Keratinocyte (primary cell): ENCODE results near the gene C11orf65. TPM values are rescaled to one million over a fixed set of nuclear protein-coding genes. Genes with fewer than 3 reads are reported as not detected.

ENCODE experiments used
- DNase-seq: peaks from one replicate; pipeline ENCODE4 v3.0.0-alpha.2; 2011; ENCODE audit warnings: low read depth, missing footprints, low spot score
- FAIRE-seq: peaks from 2 replicates; lab custom pipeline; 2011; peaks lifted over from hg19 to GRCh38; lab: Jason Lieb, UNC
- H2AFZ ChIP-seq: 2 replicates; pipeline ENCODE4 v1.6.0; 2012; ENCODE audit warnings: low read length, control low read depth, inconsistent platforms; ENCODE audit not compliant: control insufficient read depth
- H3K27ac ChIP-seq: 2 replicates; pipeline ENCODE4 v1.5.1; 2011; ENCODE audit warnings: low read length; ENCODE audit not compliant: control insufficient read depth, insufficient read depth
- H3K27me3 ChIP-seq: 3 replicates; pipeline ENCODE4 v1.6.0; 2011; ENCODE audit warnings: low read length; ENCODE audit not compliant: control insufficient read depth, insufficient read depth; ENCODE audit errors: extremely low read depth
- H3K36me3 ChIP-seq, 2 experiments: 2 replicates in 1 of 2; 3 replicates in 1 of 2; pipeline ENCODE4 v1.5.1; 2011; ENCODE audit warnings: low read length in 2 of 2, mild to moderate bottlenecking in 1 of 2; ENCODE audit not compliant: control insufficient read depth in 2 of 2, insufficient read depth in 2 of 2; ENCODE audit errors: extremely low read depth in 1 of 2
- H3K4me1 ChIP-seq: 3 replicates; pipeline ENCODE4 v1.5.1; 2011; ENCODE audit warnings: low read length; ENCODE audit not compliant: control insufficient read depth, insufficient read depth; ENCODE audit errors: extremely low read depth
- H3K4me2 ChIP-seq: 3 replicates; pipeline ENCODE4 v1.6.0; 2011; ENCODE audit warnings: low read depth, low read length; ENCODE audit not compliant: control insufficient read depth, insufficient read depth; ENCODE audit errors: extremely low read depth
- H3K4me3 ChIP-seq, 3 experiments: fragments of 200-600 bp in 1 of 3; sonication (generic) in 1 of 3; 2 replicates in 2 of 3; 3 replicates in 1 of 3; pipeline ENCODE4 v1.5.1; 2011 to 2016; ENCODE audit warnings: low read length in 3 of 3, mild to moderate bottlenecking in 3 of 3, control low read depth in 2 of 3, inconsistent platforms in 1 of 3, low read depth in 1 of 3, mixed read lengths in 1 of 3, mixed run types in 1 of 3, moderate library complexity in 1 of 3; ENCODE audit not compliant: control insufficient read depth in 2 of 3, insufficient read depth in 2 of 3; ENCODE audit errors: extremely low read depth in 1 of 3
- H3K79me2 ChIP-seq: 2 replicates; pipeline ENCODE4 v1.6.0; 2012; ENCODE audit warnings: low read length; ENCODE audit not compliant: control insufficient read depth, insufficient read depth
- H3K9ac ChIP-seq: 3 replicates; pipeline ENCODE4 v1.6.0; 2011; ENCODE audit warnings: low read length; ENCODE audit not compliant: control insufficient read depth, insufficient read depth; ENCODE audit errors: extremely low read depth
- H3K9me1 ChIP-seq: 3 replicates; pipeline ENCODE4 v1.6.0; 2011; ENCODE audit warnings: low read length; ENCODE audit not compliant: control insufficient read depth, insufficient read depth; ENCODE audit errors: extremely low read depth
- H3K9me3 ChIP-seq: 2 replicates; pipeline ENCODE4 v1.5.1; 2012; ENCODE audit warnings: low read depth, low read length; ENCODE audit not compliant: control insufficient read depth
- H4K20me1 ChIP-seq: 3 replicates; pipeline ENCODE4 v1.6.0; 2011; ENCODE audit warnings: low read length; ENCODE audit not compliant: control insufficient read depth, insufficient read depth; ENCODE audit errors: extremely low read depth
- CTCF ChIP-seq, 3 experiments: IDR thresholded peaks in 1 of 3; conservative IDR thresholded peaks in 1 of 3; optimal IDR thresholded peaks in 1 of 3; 2 replicates in 2 of 3; 3 replicates in 1 of 3; pipeline versions ENCODE3 to v1.5.1; 2011; ENCODE audit warnings: low read length in 3 of 3, mild to moderate bottlenecking in 3 of 3, moderate library complexity in 2 of 3, control low read depth in 1 of 3, inconsistent platforms in 1 of 3; ENCODE audit not compliant: insufficient read depth in 2 of 3; ENCODE audit errors: extremely low read depth in 1 of 3
- EZH2 ChIP-seq: IDR thresholded peaks from one replicate; pipeline ENCODE4 v1.6.1; 2012; ENCODE audit warnings: inconsistent platforms, mild to moderate bottlenecking, low read length, moderate library complexity
- dilution Hi-C: fragments of 300-500 bp; cut with MboI; formaldehyde crosslinking; loops from one replicate; pipeline ENCODE4 v1.7.0; 2020; ENCODE audit warnings: low sequenced_read_pairs; ENCODE audit not compliant: extremely low pct_ligation_motif_present
- polyA plus RNA-seq, 5 experiments: library from polyadenylated mRNA; depleted of rRNA in 3 of 5; stranded (reverse) in 3 of 5; stranded (forward) in 1 of 5; unstranded in 1 of 5; fragments of >200 nt; gene quantifications; 1 replicate in 1 of 5; 2 replicates in 3 of 5; 3 replicates in 1 of 5; pipeline versions ENCODE4 v1.2.1 to v1.2.3, GENCODE V29; 2011 to 2012; ENCODE audit warnings: missing spikeins in 2 of 5, low read depth in 1 of 5, low replicate concordance in 1 of 5

C11orf65 gene
- polyA plus RNA-seq, 1 donor (not counting 4 experiments of a cell fraction or from before 2014, with no cell fraction given), result 0.83 TPM

GRCh38 chr11:108351468-108351867, 115.9 kb downstream of the C11orf65 start:
- no peak overlapping the region for H3K4me3 ChIP-seq
- dilution Hi-C loops, result no loop called here
- H3K79me2 ChIP-seq, result no peaks in the 10 kb centered on the region
- no peak for DNase-seq
- H3K9me1 ChIP-seq, result no peaks in the 10 kb centered on the region
- TF ChIP-seq CTCF (optimal IDR thresholded peaks at IDR 0.05 in 1 of 3, IDR thresholded peaks at IDR 0.05 in 1 of 3, conservative IDR thresholded peaks at IDR 0.05 in 1 of 3; ENCODE audit: extremely low read depth in 1 of 3, insufficient read depth in 2 of 3, low read length in 3 of 3) (no peak), EZH2 (no peak)
- H3K4me2 ChIP-seq, result no peak overlapping the region
- no peak for FAIRE-seq
- no peaks in the 10 kb centered on the region for H4K20me1 ChIP-seq
- H2AFZ ChIP-seq, result no peak overlapping the region
- no peak overlapping the region for H3K27ac ChIP-seq
- peaks cover 6 to 8% of the 10 kb centered on the region in 2 experiments for H3K36me3 ChIP-seq
- no peaks in the 10 kb centered on the region for H3K4me1 ChIP-seq
- H3K9ac ChIP-seq, result no peak overlapping the region
- no peaks in the 10 kb centered on the region for H3K27me3 ChIP-seq
- no peaks in the 10 kb centered on the region for H3K9me3 ChIP-seq

- dilution Hi-C loops, result no loop called here
- no peak overlapping the region for H3K4me2 ChIP-seq
- no peaks in the 10 kb centered on the region for H3K9me1 ChIP-seq
- no peak overlapping the region for H3K27ac ChIP-seq
- no peak for TF ChIP-seq CTCF (optimal IDR thresholded peaks at IDR 0.05 in 1 of 3, IDR thresholded peaks at IDR 0.05 in 1 of 3, conservative IDR thresholded peaks at IDR 0.05 in 1 of 3; ENCODE audit: extremely low read depth in 1 of 3, insufficient read depth in 2 of 3, low read length in 3 of 3)
- H3K79me2 ChIP-seq, result no peaks in the 10 kb centered on the region
- H3K27me3 ChIP-seq, result no peaks in the 10 kb centered on the region
- no peaks in the 10 kb centered on the region for H4K20me1 ChIP-seq
- FAIRE-seq, result no peak
- no peak overlapping the region for H3K4me3 ChIP-seq
- no peaks in the 10 kb centered on the region for H3K9me3 ChIP-seq
- H2AFZ ChIP-seq, result no peak overlapping the region
- H3K36me3 ChIP-seq, result peaks cover 1 to 4% of the 10 kb centered on the region in 2 experiments
- H3K9ac ChIP-seq, result no peak overlapping the region
- peaks cover 4% of the 10 kb centered on the region for H3K4me1 ChIP-seq
- no peak for DNase-seq
Measured at GRCh38 chr11:108346451-108346850, 120.9 kb downstream of the C11orf65 start.
